ENCODE measurements around the gene SLMAP. TPM values are rescaled to one million over a fixed set of nuclear protein-coding genes. Genes with fewer than 3 reads are reported as not detected.

SLMAP gene
- total RNA-seq, 1 donor from 2014 or later, result 116 TPM

- peaks cover 4% of the 10 kb centered on the region for H3K36me3 Mint-ChIP-seq (ENCODE audit: low read depth)
- H3K27me3 Mint-ChIP-seq (ENCODE audit: low read depth), result no peaks in the 10 kb centered on the region
- DNase-seq (ENCODE audit: low spot score), result no peak
- no peaks in the 10 kb centered on the region for H3K9me3 Mint-ChIP-seq (ENCODE audit: low read depth)
- no peak overlapping the region for H3K27ac Mint-ChIP-seq (ENCODE audit: unreplicated experiment)
- TF ChIP-seq, protein P1, sequence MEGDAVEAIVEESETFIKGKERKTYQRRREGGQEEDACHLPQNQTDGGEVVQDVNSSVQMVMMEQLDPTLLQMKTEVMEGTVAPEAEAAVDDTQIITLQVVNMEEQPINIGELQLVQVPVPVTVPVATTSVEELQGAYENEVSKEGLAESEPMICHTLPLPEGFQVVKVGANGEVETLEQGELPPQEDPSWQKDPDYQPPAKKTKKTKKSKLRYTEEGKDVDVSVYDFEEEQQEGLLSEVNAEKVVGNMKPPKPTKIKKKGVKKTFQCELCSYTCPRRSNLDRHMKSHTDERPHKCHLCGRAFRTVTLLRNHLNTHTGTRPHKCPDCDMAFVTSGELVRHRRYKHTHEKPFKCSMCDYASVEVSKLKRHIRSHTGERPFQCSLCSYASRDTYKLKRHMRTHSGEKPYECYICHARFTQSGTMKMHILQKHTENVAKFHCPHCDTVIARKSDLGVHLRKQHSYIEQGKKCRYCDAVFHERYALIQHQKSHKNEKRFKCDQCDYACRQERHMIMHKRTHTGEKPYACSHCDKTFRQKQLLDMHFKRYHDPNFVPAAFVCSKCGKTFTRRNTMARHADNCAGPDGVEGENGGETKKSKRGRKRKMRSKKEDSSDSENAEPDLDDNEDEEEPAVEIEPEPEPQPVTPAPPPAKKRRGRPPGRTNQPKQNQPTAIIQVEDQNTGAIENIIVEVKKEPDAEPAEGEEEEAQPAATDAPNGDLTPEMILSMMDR (IDR thresholded peaks at IDR 0.05), result no peak
- no peak overlapping the region for H3K4me3 Mint-ChIP-seq (ENCODE audit: unreplicated experiment)
- H3K4me1 Mint-ChIP-seq (ENCODE audit: low read depth), result peaks cover 19% of the 10 kb centered on the region
Observed at GRCh38 chr3:57770009-57770827, 14.1 kb downstream of the SLMAP start.

DNA sequence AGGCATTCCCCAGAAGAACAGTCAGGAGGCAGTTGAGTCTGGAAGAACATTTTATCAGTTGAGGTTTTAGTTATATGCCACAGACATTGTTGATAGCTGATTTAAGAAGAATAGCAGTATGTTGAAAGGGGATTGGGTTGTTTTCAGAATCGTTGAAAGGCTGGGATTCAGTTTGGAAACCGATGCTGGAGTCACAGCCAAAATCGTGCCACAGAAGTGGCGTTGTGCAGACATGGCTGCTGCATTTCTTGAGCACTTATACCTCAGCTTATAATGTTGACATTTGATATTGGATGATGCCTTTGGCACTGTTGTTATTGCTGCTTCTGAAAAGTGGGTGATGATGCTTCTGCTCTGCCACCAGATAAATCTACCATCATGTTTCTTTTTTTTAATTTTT, 16.1 kb downstream of the SLMAP start:
- Mint-ChIP-seq H3K4me3 (ENCODE audit: unreplicated experiment) (no peak overlapping the region), H3K36me3 (ENCODE audit: low read depth) (peaks cover 2% of the 10 kb centered on the region), H3K27me3 (ENCODE audit: low read depth) (no peaks in the 10 kb centered on the region), H3K27ac (ENCODE audit: unreplicated experiment) (no peak overlapping the region), H3K9me3 (ENCODE audit: low read depth) (no peaks in the 10 kb centered on the region), H3K4me1 (ENCODE audit: low read depth) (peaks cover 15% of the 10 kb centered on the region)
- TF ChIP-seq, protein P1 (IDR thresholded peaks at IDR 0.05), result no peak
- no peak for DNase-seq (ENCODE audit: low spot score)

- DNase-seq (ENCODE audit: low spot score), result no peak
- TF ChIP-seq, protein P1 (IDR thresholded peaks at IDR 0.05), result no peak
- Mint-ChIP-seq H3K4me3 (ENCODE audit: unreplicated experiment) (no peak overlapping the region), H3K4me1 (ENCODE audit: low read depth) (peaks cover 12% of the 10 kb centered on the region), H3K27me3 (ENCODE audit: low read depth) (no peaks in the 10 kb centered on the region), H3K27ac (ENCODE audit: unreplicated experiment) (peak overlapping the region; percentile 51), H3K36me3 (ENCODE audit: low read depth) (no peaks in the 10 kb centered on the region), H3K9me3 (ENCODE audit: low read depth) (no peaks in the 10 kb centered on the region)
Observed at GRCh38 chr3:57777774-57778173, 21.7 kb downstream of the SLMAP start.

DNA sequence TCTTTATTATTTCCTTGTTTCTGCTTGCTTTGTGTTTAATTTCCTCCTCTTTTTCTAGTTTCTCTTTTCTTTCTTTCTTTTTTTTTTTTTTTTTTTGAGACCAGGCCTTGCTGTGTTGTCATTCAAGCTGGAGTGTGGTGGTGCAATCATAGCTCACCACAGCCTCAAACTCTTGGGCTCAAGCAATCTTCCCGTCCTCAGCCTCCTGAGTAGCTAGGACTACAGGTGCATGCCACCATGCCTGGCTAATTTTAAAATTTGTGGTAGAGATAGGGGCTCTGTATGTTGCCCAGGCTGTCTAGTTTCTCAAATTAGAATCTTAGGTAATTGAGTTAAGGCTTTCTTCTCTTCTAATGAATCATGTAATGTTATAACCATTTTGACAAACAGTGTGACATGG, 22.4 kb downstream of the SLMAP start:
- Mint-ChIP-seq H3K36me3 (ENCODE audit: low read depth) (no peaks in the 10 kb centered on the region), H3K27me3 (ENCODE audit: low read depth) (no peaks in the 10 kb centered on the region), H3K4me1 (ENCODE audit: low read depth) (peaks cover 20% of the 10 kb centered on the region), H3K4me3 (ENCODE audit: unreplicated experiment) (no peak overlapping the region), H3K27ac (ENCODE audit: unreplicated experiment) (peak overlapping the region; percentile 75), H3K9me3 (ENCODE audit: low read depth) (no peaks in the 10 kb centered on the region)
- DNase-seq (ENCODE audit: low spot score), result no peak
- TF ChIP-seq, protein P1 (IDR thresholded peaks at IDR 0.05), result no peak

DNA sequence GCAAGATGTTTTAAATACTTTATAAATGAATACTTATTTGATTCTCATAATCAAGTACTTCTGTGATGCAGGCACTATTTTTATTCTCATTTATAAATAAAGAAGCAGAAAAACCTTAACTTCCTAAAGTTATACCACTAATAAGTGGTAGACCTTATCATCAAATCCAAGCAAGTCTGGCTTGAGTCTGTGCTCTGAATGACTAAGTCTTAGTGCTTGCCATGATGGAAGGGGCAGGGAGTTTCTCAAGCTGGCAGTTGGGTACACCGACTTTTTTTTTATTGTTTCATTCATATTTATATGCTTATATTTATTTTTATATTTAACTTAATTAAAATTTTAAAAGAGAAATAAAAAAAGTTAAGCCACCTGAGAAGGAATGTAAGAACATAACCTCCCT, 23.6 kb downstream of the SLMAP start:
- Mint-ChIP-seq H3K9me3 (ENCODE audit: low read depth) (no peaks in the 10 kb centered on the region), H3K4me3 (ENCODE audit: unreplicated experiment) (no peak overlapping the region), H3K36me3 (ENCODE audit: low read depth) (no peaks in the 10 kb centered on the region), H3K27me3 (ENCODE audit: low read depth) (no peaks in the 10 kb centered on the region), H3K27ac (ENCODE audit: unreplicated experiment) (no peak overlapping the region), H3K4me1 (ENCODE audit: low read depth) (peaks cover 21% of the 10 kb centered on the region)
- TF ChIP-seq, protein P1 (IDR thresholded peaks at IDR 0.05), result no peak
- DNase-seq (ENCODE audit: low spot score), result no peak

Measured in chondrocyte (in vitro differentiated cells).